IgD-negative memory B cell (primary cell): ENCODE measurements around the gene PMM1. TPM values are rescaled to one million over a fixed set of nuclear protein-coding genes. Genes with fewer than 3 reads are reported as not detected.

Experiments used
- H3K27ac Mint-ChIP-seq, 3 donors: one replicate each; pipeline ENCODE4 v1.8.0; 2020 to 2022; ENCODE audit warnings: mild to moderate bottlenecking in 3 of 3, mixed read lengths in 3 of 3, moderate library complexity in 1 of 3
- H3K27me3 Mint-ChIP-seq: one replicate; pipeline ENCODE4 v1.8.0; 2021; ENCODE audit warnings: mixed read lengths
- H3K36me3 Mint-ChIP-seq: one replicate; pipeline ENCODE4 v1.8.0; 2020; ENCODE audit warnings: mild to moderate bottlenecking, mixed read lengths
- H3K4me1 Mint-ChIP-seq, 3 donors: one replicate each; pipeline ENCODE4 v1.8.0; 2020 to 2022; ENCODE audit warnings: mixed read lengths in 3 of 3, mild to moderate bottlenecking in 1 of 3
- H3K4me3 Mint-ChIP-seq, 4 donors: one replicate each; pipeline ENCODE4 v1.8.0; 2020 to 2022; ENCODE audit warnings: mild to moderate bottlenecking in 4 of 4, mixed read lengths in 4 of 4, moderate library complexity in 3 of 4
- H3K9me3 Mint-ChIP-seq, 3 donors: one replicate each; pipeline ENCODE4 v1.8.0; 2020 to 2021; ENCODE audit warnings: mixed read lengths in 3 of 3, mild to moderate bottlenecking in 1 of 3
- polyA plus RNA-seq: library from polyadenylated mRNA; unstranded; fragments of 300-500 nt; fragmentation: Illumina TruSeq; gene quantifications from one replicate; pipeline ENCODE4 v1.2.3, GENCODE V29; 2021

PMM1 gene
- polyA plus RNA-seq, 1 donor from 2014 or later = 21.8 TPM

- no peaks in the 10 kb centered on the region for H3K9me3 Mint-ChIP-seq
- no peaks in the 10 kb centered on the region for H3K36me3 Mint-ChIP-seq
- H3K4me3 Mint-ChIP-seq = peak overlapping the region; percentile 60 to 99 (median 94)
- peaks cover 19 to 27% (median 24%) of the 10 kb centered on the region in 3 donors for H3K4me1 Mint-ChIP-seq
- H3K27me3 Mint-ChIP-seq = no peaks in the 10 kb centered on the region
- H3K27ac Mint-ChIP-seq = peak overlapping the region in 2 of 3 donors; percentile 84 to 90
These were observed 47.4 kb downstream of the PMM1 start for GRCh38 chr22:41542224-41542623.

GRCh38 chr22:41541484-41541883 is 48.2 kb downstream of the PMM1 start:
- no peaks in the 10 kb centered on the region for H3K9me3 Mint-ChIP-seq
- no peaks in the 10 kb centered on the region for H3K27me3 Mint-ChIP-seq
- H3K36me3 Mint-ChIP-seq = no peaks in the 10 kb centered on the region
- H3K4me1 Mint-ChIP-seq = peaks cover 19 to 27% (median 24%) of the 10 kb centered on the region in 3 donors
- H3K27ac Mint-ChIP-seq = peak overlapping the region in 1 of 3 donors; percentile 84
- H3K4me3 Mint-ChIP-seq = peak overlapping the region; percentile 2 to 75 (median 61)

GRCh38 chr22:41540365-41540764 is 49.3 kb downstream of the PMM1 start:
- Mint-ChIP-seq H3K36me3 (no peaks in the 10 kb centered on the region), H3K4me3 (peak overlapping the region in 1 of 4 donors; percentile 75), H3K27ac (peak overlapping the region in 1 of 3 donors; percentile 44), H3K9me3 (no peaks in the 10 kb centered on the region), H3K4me1 (peaks cover 19 to 24% (median 22%) of the 10 kb centered on the region in 3 donors), H3K27me3 (no peaks in the 10 kb centered on the region)

- Mint-ChIP-seq H3K4me3 (peak overlapping the region in 1 of 4 donors; percentile 75), H3K27ac (peak overlapping the region in 1 of 3 donors; percentile 34), H3K27me3 (no peaks in the 10 kb centered on the region), H3K9me3 (no peaks in the 10 kb centered on the region), H3K4me1 (peaks cover 19 to 23% (median 19%) of the 10 kb centered on the region in 3 donors), H3K36me3 (no peaks in the 10 kb centered on the region)
These were observed 49.7 kb downstream of the PMM1 start for GRCh38 chr22:41540006-41540315.

- no peaks in the 10 kb centered on the region for H3K9me3 Mint-ChIP-seq
- H3K36me3 Mint-ChIP-seq = no peaks in the 10 kb centered on the region
- H3K4me1 Mint-ChIP-seq = peaks cover 13 to 18% (median 14%) of the 10 kb centered on the region in 3 donors
- no peak overlapping the region for H3K4me3 Mint-ChIP-seq
- H3K27ac Mint-ChIP-seq = peak overlapping the region in 1 of 3 donors; percentile 34
- H3K27me3 Mint-ChIP-seq = no peaks in the 10 kb centered on the region
These were observed 50.3 kb downstream of the PMM1 start for GRCh38 chr22:41539146-41540005.

GRCh38 chr22:41538583-41538982 is 51.1 kb downstream of the PMM1 start:
- no peaks in the 10 kb centered on the region for H3K36me3 Mint-ChIP-seq
- peaks cover 11 to 17% (median 13%) of the 10 kb centered on the region in 3 donors for H3K4me1 Mint-ChIP-seq
- H3K27ac Mint-ChIP-seq = peak overlapping the region in 1 of 3 donors; percentile 5
- H3K9me3 Mint-ChIP-seq = no peaks in the 10 kb centered on the region
- no peak overlapping the region for H3K4me3 Mint-ChIP-seq
- H3K27me3 Mint-ChIP-seq = no peaks in the 10 kb centered on the region

GRCh38 chr22:41537203-41537602 is 52.4 kb downstream of the PMM1 start:
- no peaks in the 10 kb centered on the region for H3K27me3 Mint-ChIP-seq
- H3K36me3 Mint-ChIP-seq = peaks cover 1% of the 10 kb centered on the region
- peak overlapping the region in 1 of 4 donors; percentile 29 for H3K4me3 Mint-ChIP-seq

GRCh38 chr22:41535244-41535643 is 54.4 kb downstream of the PMM1 start:
- Mint-ChIP-seq H3K36me3 (peaks cover 1% of the 10 kb centered on the region), H3K4me3 (no peak overlapping the region), H3K27me3 (no peaks in the 10 kb centered on the region), H3K27ac (peak overlapping the region in 2 of 3 donors; percentile 70 to 71), H3K9me3 (no peaks in the 10 kb centered on the region), H3K4me1 (peaks cover 0 to 5% (median 0%) of the 10 kb centered on the region in 3 donors)

More at GRCh38 chr22:41537203-41537602, 52.4 kb downstream of the PMM1 start:
- peak overlapping the region in 2 of 3 donors; percentile 6 to 56 for H3K27ac Mint-ChIP-seq
- H3K9me3 Mint-ChIP-seq = no peaks in the 10 kb centered on the region
- H3K4me1 Mint-ChIP-seq = peaks cover 5 to 10% (median 8%) of the 10 kb centered on the region in 3 donors

GRCh38 chr22:41534219-41534618 is 55.4 kb downstream of the PMM1 start:
- Mint-ChIP-seq H3K4me1 (peaks cover 0 to 5% (median 0%) of the 10 kb centered on the region in 3 donors), H3K27me3 (no peaks in the 10 kb centered on the region), H3K27ac (no peak overlapping the region), H3K36me3 (peaks cover 1% of the 10 kb centered on the region), H3K4me3 (no peak overlapping the region), H3K9me3 (no peaks in the 10 kb centered on the region)

GRCh38 chr22:41532908-41533825 is 56.5 kb downstream of the PMM1 start:
- H3K36me3 Mint-ChIP-seq = peaks cover 1% of the 10 kb centered on the region
- peak overlapping the region in 1 of 4 donors; percentile 50 for H3K4me3 Mint-ChIP-seq
- no peaks in the 10 kb centered on the region for H3K9me3 Mint-ChIP-seq
- no peaks in the 10 kb centered on the region for H3K27me3 Mint-ChIP-seq
- peaks cover 0 to 5% (median 3%) of the 10 kb centered on the region in 3 donors for H3K4me1 Mint-ChIP-seq
- peak overlapping the region in 2 of 3 donors; percentile 82 to 85 for H3K27ac Mint-ChIP-seq

- H3K27ac Mint-ChIP-seq = no peak overlapping the region
- no peak overlapping the region for H3K4me3 Mint-ChIP-seq
- no peaks in the 10 kb centered on the region for H3K27me3 Mint-ChIP-seq
- peaks cover 1% of the 10 kb centered on the region for H3K36me3 Mint-ChIP-seq
- H3K9me3 Mint-ChIP-seq = no peaks in the 10 kb centered on the region
- H3K4me1 Mint-ChIP-seq = peaks cover 0 to 5% (median 3%) of the 10 kb centered on the region in 3 donors
These were observed 57.7 kb downstream of the PMM1 start for GRCh38 chr22:41531715-41532477.

- Mint-ChIP-seq H3K27ac (peak overlapping the region in 1 of 3 donors; percentile 68), H3K36me3 (peaks cover 1% of the 10 kb centered on the region), H3K4me3 (no peak overlapping the region), H3K4me1 (peaks cover 2 to 5% (median 3%) of the 10 kb centered on the region in 3 donors), H3K27me3 (no peaks in the 10 kb centered on the region), H3K9me3 (no peaks in the 10 kb centered on the region)
These were observed 58.5 kb downstream of the PMM1 start for GRCh38 chr22:41530890-41531714.

GRCh38 chr22:41528938-41529561 is 60.6 kb downstream of the PMM1 start:
- peak overlapping the region in 1 of 4 donors; percentile 8 for H3K4me3 Mint-ChIP-seq
- no peaks in the 10 kb centered on the region for H3K27me3 Mint-ChIP-seq
- peaks cover 3 to 7% (median 5%) of the 10 kb centered on the region in 3 donors for H3K4me1 Mint-ChIP-seq
- no peaks in the 10 kb centered on the region for H3K9me3 Mint-ChIP-seq
- H3K36me3 Mint-ChIP-seq = peaks cover 1% of the 10 kb centered on the region
- no peak overlapping the region for H3K27ac Mint-ChIP-seq
